ENCODE results near the gene CYTH1. TPM values are rescaled to one million over a fixed set of nuclear protein-coding genes. Genes with fewer than 3 reads are reported as not detected.

CYTH1 gene
- total RNA-seq, 1 experiment from 2014 or later = 9.7 TPM

DNA sequence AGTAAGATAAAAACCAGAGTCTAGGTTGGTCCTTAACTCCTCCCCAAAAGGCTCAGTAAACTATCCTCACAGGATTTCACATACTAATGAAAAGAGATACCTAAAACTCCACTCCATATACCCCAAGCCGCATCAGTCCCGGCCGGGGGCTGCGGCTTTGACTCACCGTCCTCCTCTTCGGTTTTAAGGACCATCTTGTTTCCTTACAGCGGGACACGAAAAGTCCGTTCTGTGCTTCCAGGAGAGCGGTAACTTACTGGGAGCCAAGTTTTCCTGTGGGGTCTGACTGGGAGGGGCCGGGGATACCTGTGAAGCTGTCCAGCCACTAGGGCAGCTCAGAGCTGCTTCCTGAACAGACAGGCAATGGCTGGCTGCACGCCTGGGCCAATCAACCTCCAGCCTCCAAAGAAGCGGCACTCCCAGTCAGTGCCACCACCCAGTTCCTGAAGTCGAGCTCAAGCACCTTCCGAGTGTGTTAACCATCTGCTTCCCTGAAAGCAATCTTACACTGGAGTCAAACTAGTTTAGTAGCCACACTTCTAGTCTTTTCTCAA lies 45.5 kb downstream of the CYTH1 start:
- H2BK5ac ChIP-seq (ENCODE audit: insufficient read length, low read length) = no peak overlapping the region
- H2AK5ac ChIP-seq (ENCODE audit: insufficient read length, low read length) = no peak overlapping the region
- no peaks in the 10 kb centered on the region for H3K79me1 ChIP-seq (ENCODE audit: insufficient read depth, low read depth, low read length, poor library complexity, severe bottlenecking)
- no peaks in the 10 kb centered on the region for H3K27me3 ChIP-seq (ENCODE audit: insufficient read depth, low read length)
- Mint-ChIP-seq H3K4me3 (no peak overlapping the region), H3K4me1 (peaks cover 25 to 31% of the 10 kb centered on the region in 2 experiments), H3K9me3 (no peaks in the 10 kb centered on the region), H3K27me3 (ENCODE audit: low read depth) (peaks cover 1% of the 10 kb centered on the region; the same call in 1 of the 2 replicates), H3K36me3 (ENCODE audit: insufficient read depth in 1 of 3, low read depth in 3 of 3) (no peaks in the 10 kb centered on the region), H3K27ac (no peak overlapping the region; a peak in 2 of 7 replicates)
- no peak overlapping the region for H3K4ac ChIP-seq (ENCODE audit: low read depth, low read length)
- H4K91ac ChIP-seq (ENCODE audit: insufficient read length, low read depth, low read length) = no peak overlapping the region
- TF ChIP-seq CTCF (conservative IDR thresholded peaks at IDR 0.05) = peak; percentile 16; the same call in 1 of the 3 replicates
- no peaks in the 10 kb centered on the region for H3K23me2 ChIP-seq (ENCODE audit: insufficient read length, low read depth, low read length, poor library complexity, severe bottlenecking)
- no peak overlapping the region; the same call in 1 of the 2 replicates for H3K14ac ChIP-seq (ENCODE audit: insufficient read depth, low read length)
- no peaks in the 10 kb centered on the region for H3K9me3 ChIP-seq (ENCODE audit: control insufficient read depth, low read depth, low read length)
- no peak overlapping the region for H2BK15ac ChIP-seq (ENCODE audit: low read depth, low read length)
- no peak overlapping the region for H3K9ac ChIP-seq (ENCODE audit: extremely low read depth, insufficient read length, low read length)
- H4K20me1 ChIP-seq (ENCODE audit: control insufficient read depth, insufficient read depth, insufficient read length) = no peaks in the 10 kb centered on the region
- H3K79me2 ChIP-seq (ENCODE audit: insufficient read depth, low read length) = no peaks in the 10 kb centered on the region
- DNase-seq = peak; percentile 91
- H4K5ac ChIP-seq (ENCODE audit: insufficient read length, low read depth, low read length) = no peak overlapping the region
- H4K8ac ChIP-seq (replicated peaks; ENCODE audit: insufficient read length, low read depth, low read length) = no peak overlapping the region
- WGBS (ENCODE audit: extremely low coverage, insufficient read length, low lambda C conversion rate) = no CpG with 5 or more reads among the region's 15 CpGs
- no peak overlapping the region for H2AFZ ChIP-seq (ENCODE audit: low read length)
- no peak overlapping the region for H3K18ac ChIP-seq (ENCODE audit: insufficient read length, low read depth, low read length)
- H2BK20ac ChIP-seq (ENCODE audit: low read depth, low read length, poor library complexity, severe bottlenecking) = no peak overlapping the region
- no peak overlapping the region for H2BK120ac ChIP-seq (ENCODE audit: low read depth, low read length, poor library complexity, severe bottlenecking)
- H3K4me1 ChIP-seq (ENCODE audit: insufficient read depth, low read length) = no peaks in the 10 kb centered on the region
- H3K27ac ChIP-seq (ENCODE audit: insufficient read length, low read depth, low read length) = no peak overlapping the region
- no peak overlapping the region for H2BK12ac ChIP-seq (ENCODE audit: insufficient read length, low read depth, low read length)
- no peak overlapping the region for H3K23ac ChIP-seq (ENCODE audit: insufficient read length, low read depth, low read length)
- H3T11ph ChIP-seq (ENCODE audit: low read length) = no peak overlapping the region
- H3K56ac ChIP-seq (ENCODE audit: insufficient read length, low read depth, low read length) = no peak overlapping the region
- H3K4me2 ChIP-seq (ENCODE audit: insufficient read depth, insufficient read length, low read length) = no peak overlapping the region
